Hepatocyte (in vitro differentiated cells): Measurements from ENCODE around the gene H6PD.

Experiments
- EZH2 ChIP-seq: fragments of 200-600 bp; sonication (generic); IDR thresholded peaks from 2 replicates; pipeline ENCODE4 v1.6.1; 2016; ENCODE audit warnings: antibody characterized with exemption, mild to moderate bottlenecking, borderline replicate concordance
- EZH2phosphoT487 ChIP-seq: fragments of 200-600 bp; sonication (generic); IDR thresholded peaks from one replicate; pipeline ENCODE4 v1.6.1; 2018; ENCODE audit warnings: antibody characterized with exemption, mild to moderate bottlenecking, low read depth, moderate library complexity; ENCODE audit not compliant: unreplicated experiment, severe bottlenecking
- TF ChIP-seq, protein P1 (sequence below): fragments of 200-600 bp; sonication (generic); IDR thresholded peaks from 2 replicates; pipeline ENCODE4 v1.5.1; 2016; ENCODE audit warnings: antibody characterized with exemption, mild to moderate bottlenecking; ENCODE audit not compliant: poor library complexity

DNA sequence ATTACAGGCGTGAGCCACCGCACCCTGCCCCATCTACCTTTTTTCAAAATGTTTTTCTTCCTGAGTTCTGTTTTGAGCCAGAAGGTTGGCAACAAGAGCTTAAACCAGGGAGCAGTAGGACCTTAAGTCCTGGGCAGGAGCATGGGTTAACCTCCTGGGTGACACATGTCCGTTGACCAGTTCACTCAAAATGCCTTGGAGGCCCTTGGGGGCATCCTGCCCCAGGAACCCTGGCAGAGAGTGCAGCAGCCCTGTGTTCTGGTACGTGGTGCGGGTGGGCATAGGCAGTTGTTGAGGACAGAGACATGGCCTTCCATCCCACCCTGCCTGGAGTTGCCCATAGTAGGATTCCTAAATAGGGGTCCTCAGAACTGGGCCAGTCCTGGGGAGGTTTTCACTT is 11.6 kb downstream of the H6PD start:
- TF ChIP-seq EZH2 (no peak), EZH2phosphoT487 (no peak)
- TF ChIP-seq, protein P1, sequence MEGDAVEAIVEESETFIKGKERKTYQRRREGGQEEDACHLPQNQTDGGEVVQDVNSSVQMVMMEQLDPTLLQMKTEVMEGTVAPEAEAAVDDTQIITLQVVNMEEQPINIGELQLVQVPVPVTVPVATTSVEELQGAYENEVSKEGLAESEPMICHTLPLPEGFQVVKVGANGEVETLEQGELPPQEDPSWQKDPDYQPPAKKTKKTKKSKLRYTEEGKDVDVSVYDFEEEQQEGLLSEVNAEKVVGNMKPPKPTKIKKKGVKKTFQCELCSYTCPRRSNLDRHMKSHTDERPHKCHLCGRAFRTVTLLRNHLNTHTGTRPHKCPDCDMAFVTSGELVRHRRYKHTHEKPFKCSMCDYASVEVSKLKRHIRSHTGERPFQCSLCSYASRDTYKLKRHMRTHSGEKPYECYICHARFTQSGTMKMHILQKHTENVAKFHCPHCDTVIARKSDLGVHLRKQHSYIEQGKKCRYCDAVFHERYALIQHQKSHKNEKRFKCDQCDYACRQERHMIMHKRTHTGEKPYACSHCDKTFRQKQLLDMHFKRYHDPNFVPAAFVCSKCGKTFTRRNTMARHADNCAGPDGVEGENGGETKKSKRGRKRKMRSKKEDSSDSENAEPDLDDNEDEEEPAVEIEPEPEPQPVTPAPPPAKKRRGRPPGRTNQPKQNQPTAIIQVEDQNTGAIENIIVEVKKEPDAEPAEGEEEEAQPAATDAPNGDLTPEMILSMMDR = no peak
